Liver (tissue), 9 donors: ENCODE measurements around the gene CHCHD4. TPM values are rescaled to one million over a fixed set of nuclear protein-coding genes. Genes with fewer than 3 reads are reported as not detected.
"Not testable (repeated sequence)": the region's sequence is repeated elsewhere in the genome, so short reads cannot be mapped to it uniquely, and the experiment has no call there.

Experiments
- DNase-seq: peaks from one replicate; pipeline ENCODE4 v3.0.0-alpha.2; 2017; ENCODE audit warnings: low spot score
- H3K27ac ChIP-seq, 2 donors: one replicate each; pipeline ENCODE4 v1.7.0; 2013; ENCODE audit warnings: inconsistent platforms in 2 of 2, low read length in 2 of 2, control low read depth in 1 of 2, low read depth in 1 of 2, mild to moderate bottlenecking in 1 of 2
- H3K27me3 ChIP-seq, 4 donors: one replicate each; pipeline versions ENCODE4 v1.6.1 to v1.7.0; 2013; ENCODE audit warnings: low read length in 3 of 4, inconsistent platforms in 1 of 4, mild to moderate bottlenecking in 1 of 4, moderate library complexity in 1 of 4; ENCODE audit not compliant: control insufficient read depth in 4 of 4, insufficient read depth in 4 of 4
- H3K36me3 ChIP-seq, 4 donors: one replicate each; pipeline versions ENCODE4 v1.6.1 to v1.7.0; 2013; ENCODE audit warnings: low read length in 3 of 4, mild to moderate bottlenecking in 3 of 4, low read depth in 1 of 4, moderate library complexity in 1 of 4; ENCODE audit not compliant: control insufficient read depth in 4 of 4, insufficient read depth in 3 of 4
- H3K4me1 ChIP-seq, 4 donors: one replicate each; pipeline versions ENCODE4 v1.6.1 to v1.7.0; 2013; ENCODE audit warnings: low read length in 3 of 4, mild to moderate bottlenecking in 3 of 4, moderate library complexity in 1 of 4; ENCODE audit not compliant: control insufficient read depth in 4 of 4, insufficient read depth in 4 of 4
- H3K4me3 ChIP-seq, 3 donors: one replicate each; pipeline versions ENCODE4 v1.6.1 to v1.7.0; 2013; ENCODE audit warnings: low read length in 3 of 3, control low read depth in 1 of 3, low read depth in 1 of 3, mild to moderate bottlenecking in 1 of 3
- H3K9ac ChIP-seq, 2 donors: one replicate each; pipeline ENCODE4 v1.7.0; 2013; ENCODE audit warnings: low read length in 2 of 2, mild to moderate bottlenecking in 2 of 2, moderate library complexity in 2 of 2, control low read depth in 1 of 2, low read depth in 1 of 2
- H3K9me3 ChIP-seq, 4 donors: one replicate each; pipeline versions ENCODE4 v1.6.1 to v1.7.0; 2013; ENCODE audit warnings: low read length in 3 of 4; ENCODE audit not compliant: control insufficient read depth in 4 of 4
- ATF3 ChIP-seq: IDR thresholded peaks from 2 replicates; pipeline ENCODE4 v1.6.1; 2016; ENCODE audit warnings: antibody characterized with exemption
- CTCF ChIP-seq: fragments of 150-350 bp; IDR thresholded peaks from 2 replicates; pipeline ENCODE4 v1.5.1; 2017; ENCODE audit warnings: improper control_type of control experiment, low read depth, low read length; ENCODE audit not compliant: missing input control
- EGR1 ChIP-seq, 2 donors: IDR thresholded peaks; 2 replicates each; pipeline ENCODE4 v1.6.1; 2016 to 2018; ENCODE audit warnings: antibody characterized with exemption in 2 of 2, low read depth in 2 of 2
- FOXA1 ChIP-seq: IDR thresholded peaks from 2 replicates; pipeline ENCODE4 v1.6.1; 2016; ENCODE audit warnings: antibody characterized with exemption
- GABPA ChIP-seq, 2 donors: IDR thresholded peaks in 1 of 2; conservative IDR thresholded peaks in 1 of 2; 2 replicates each; pipeline ENCODE4 v1.6.1; 2016; ENCODE audit warnings: antibody characterized with exemption in 2 of 2, mild to moderate bottlenecking in 1 of 2, moderate library complexity in 1 of 2
- HNF4A ChIP-seq, 2 donors: conservative IDR thresholded peaks; 2 replicates each; pipeline ENCODE4 v1.6.1; 2016; ENCODE audit warnings: antibody characterized with exemption in 2 of 2, mild to moderate bottlenecking in 2 of 2
- HNF4G ChIP-seq: IDR thresholded peaks from 2 replicates; pipeline ENCODE4 v1.6.1; 2016; ENCODE audit warnings: antibody characterized with exemption
- JUND ChIP-seq, 2 donors: IDR thresholded peaks; 2 replicates each; pipeline ENCODE4 v1.6.1; 2016; ENCODE audit warnings: antibody characterized with exemption in 2 of 2
- NR2F2 ChIP-seq: IDR thresholded peaks from 2 replicates; pipeline ENCODE4 v1.6.1; 2016; ENCODE audit warnings: antibody characterized with exemption
- RAD21 ChIP-seq, 2 donors: IDR thresholded peaks; 2 replicates each; pipeline ENCODE4 v1.6.1; 2016; ENCODE audit warnings: antibody characterized with exemption in 2 of 2, mild to moderate bottlenecking in 2 of 2
- REST ChIP-seq: IDR thresholded peaks from 2 replicates; pipeline ENCODE4 v1.6.1; 2016; ENCODE audit warnings: antibody characterized with exemption, mild to moderate bottlenecking
- RXRA ChIP-seq, 2 donors: IDR thresholded peaks; 2 replicates each; pipeline ENCODE4 v1.6.1; 2017 to 2018; ENCODE audit warnings: antibody characterized with exemption in 2 of 2, mild to moderate bottlenecking in 1 of 2
- SP1 ChIP-seq: IDR thresholded peaks from 2 replicates; pipeline ENCODE4 v1.6.1; 2018; ENCODE audit warnings: antibody characterized with exemption, mild to moderate bottlenecking
- YY1 ChIP-seq: IDR thresholded peaks from 2 replicates; pipeline ENCODE4 v1.6.1; 2016; ENCODE audit warnings: antibody characterized with exemption, mild to moderate bottlenecking
- ZBTB33 ChIP-seq: IDR thresholded peaks from 2 replicates; pipeline ENCODE4 v1.6.1; 2016; ENCODE audit warnings: antibody characterized with exemption
- WGBS: extraction: QIAGEN DNeasy Blood & Tissue Kit; methylation state at CpG from one replicate; pipeline ENCODE4 v1.1.7; 2013; 5-methylcytosine and 5-hydroxymethylcytosine counted together
- polyA plus RNA-seq, 2 donors: library from polyadenylated mRNA; stranded (reverse) in 1 of 2; unstranded in 1 of 2; fragments of 200-250 nt in 1 of 2; fragments of >200 nt in 1 of 2; fragmentation: Nextera tagmentation in 1 of 2; extraction: Ambion mirVana in 1 of 2; gene quantifications; one replicate each; pipeline versions ENCODE4 v1.2.1 to v1.2.3, GENCODE V29; 2013 to 2015
- total RNA-seq, 2 donors: library from RNA; depleted of rRNA; stranded (reverse); fragments of >200 nt; gene quantifications; one replicate each; pipeline ENCODE4 v1.2.3, GENCODE V29; 2014
- donor health status: healthy.
- donor health status: healthy.
- donor health status: healthy.
- donor health status: healthy.
- donor health status: healthy.

Gene CHCHD4
- total and polyA plus RNA-seq, 4 donors: 7.0 to 11.3 (median 9.5) TPM

- Histone ChIP-seq H3K9me3 (peaks cover 4 to 8% (median 6%) of the 10 kb centered on the region in 4 donors), H3K27me3 (peaks cover 0 to 2% (median 0%) of the 10 kb centered on the region in 4 donors)
- no peak for TF ChIP-seq RAD21 (IDR thresholded peaks at IDR 0.05)
- TF ChIP-seq ZBTB33: no peak
These were observed 30.8 kb downstream of the CHCHD4 start for GRCh38 chr3:14093831-14094230.

GRCh38 chr3:14092464-14092863 lies 32.2 kb downstream of the CHCHD4 start:
- Histone ChIP-seq H3K27me3 (peaks cover 0 to 2% (median 0%) of the 10 kb centered on the region in 4 donors), H3K27ac (no peak overlapping the region), H3K9me3 (peaks cover 4 to 13% (median 8%) of the 10 kb centered on the region in 4 donors), H3K4me3 (no peak overlapping the region), H3K4me1 (no peaks in the 10 kb centered on the region), H3K9ac (no peak overlapping the region), H3K36me3 (no peaks in the 10 kb centered on the region)
- no peak for TF ChIP-seq HNF4G
- TF ChIP-seq CTCF: no peak
- no peak for TF ChIP-seq FOXA1
- no peak for TF ChIP-seq REST
- TF ChIP-seq SP1: no peak
- no peak for TF ChIP-seq JUND (IDR thresholded peaks at IDR 0.05)
- TF ChIP-seq ZBTB33: no peak
- no peak for TF ChIP-seq YY1
- no peak for TF ChIP-seq EGR1 (IDR thresholded peaks at IDR 0.05; ENCODE audit: low read depth in 2 of 2)
- TF ChIP-seq NR2F2: no peak
- no peak for TF ChIP-seq GABPA (IDR thresholded peaks at IDR 0.05 in 1 of 2, conservative IDR thresholded peaks at IDR 0.05 in 1 of 2)
- TF ChIP-seq ATF3: no peak
- no peak for TF ChIP-seq RAD21 (IDR thresholded peaks at IDR 0.05)
- TF ChIP-seq RXRA (IDR thresholded peaks at IDR 0.05): no peak
- no peak for TF ChIP-seq HNF4A (conservative IDR thresholded peaks at IDR 0.05)
- WGBS: 95% methylated on average over 2 of the region's 2 CpGs
- DNase-seq: no peak

More at GRCh38 chr3:14093831-14094230, 30.8 kb downstream of the CHCHD4 start:
- no peak overlapping the region for H3K27ac ChIP-seq
- DNase-seq: no peak
- H3K4me1 ChIP-seq: no peaks in the 10 kb centered on the region
- H3K36me3 ChIP-seq: no peaks in the 10 kb centered on the region
- no peak overlapping the region for H3K9ac ChIP-seq
- H3K4me3 ChIP-seq: no peak overlapping the region

GRCh38 chr3:14091959-14092358 lies 32.7 kb downstream of the CHCHD4 start:
- not testable (repeated sequence) for H3K36me3 ChIP-seq, H3K4me3 ChIP-seq, DNase-seq, H3K27ac ChIP-seq, H3K9ac ChIP-seq, H3K27me3 ChIP-seq, H3K4me1 ChIP-seq
- peaks cover 4 to 13% (median 8%) of the 10 kb centered on the region in 4 donors for H3K9me3 ChIP-seq
- 76% methylated on average over 3 of the region's 5 CpGs for WGBS

GRCh38 chr3:14087461-14087860 lies 37.2 kb downstream of the CHCHD4 start:
- WGBS: 86% methylated on average over 5 of the region's 5 CpGs
- H3K36me3 ChIP-seq, H3K9ac ChIP-seq, H3K27ac ChIP-seq, H3K4me3 ChIP-seq, H3K4me1 ChIP-seq, H3K27me3 ChIP-seq, DNase-seq: not testable (repeated sequence)
- H3K9me3 ChIP-seq: peaks cover 4 to 13% (median 9%) of the 10 kb centered on the region in 4 donors
